ENCODE measurements around the gene TMEM101.

DNA sequence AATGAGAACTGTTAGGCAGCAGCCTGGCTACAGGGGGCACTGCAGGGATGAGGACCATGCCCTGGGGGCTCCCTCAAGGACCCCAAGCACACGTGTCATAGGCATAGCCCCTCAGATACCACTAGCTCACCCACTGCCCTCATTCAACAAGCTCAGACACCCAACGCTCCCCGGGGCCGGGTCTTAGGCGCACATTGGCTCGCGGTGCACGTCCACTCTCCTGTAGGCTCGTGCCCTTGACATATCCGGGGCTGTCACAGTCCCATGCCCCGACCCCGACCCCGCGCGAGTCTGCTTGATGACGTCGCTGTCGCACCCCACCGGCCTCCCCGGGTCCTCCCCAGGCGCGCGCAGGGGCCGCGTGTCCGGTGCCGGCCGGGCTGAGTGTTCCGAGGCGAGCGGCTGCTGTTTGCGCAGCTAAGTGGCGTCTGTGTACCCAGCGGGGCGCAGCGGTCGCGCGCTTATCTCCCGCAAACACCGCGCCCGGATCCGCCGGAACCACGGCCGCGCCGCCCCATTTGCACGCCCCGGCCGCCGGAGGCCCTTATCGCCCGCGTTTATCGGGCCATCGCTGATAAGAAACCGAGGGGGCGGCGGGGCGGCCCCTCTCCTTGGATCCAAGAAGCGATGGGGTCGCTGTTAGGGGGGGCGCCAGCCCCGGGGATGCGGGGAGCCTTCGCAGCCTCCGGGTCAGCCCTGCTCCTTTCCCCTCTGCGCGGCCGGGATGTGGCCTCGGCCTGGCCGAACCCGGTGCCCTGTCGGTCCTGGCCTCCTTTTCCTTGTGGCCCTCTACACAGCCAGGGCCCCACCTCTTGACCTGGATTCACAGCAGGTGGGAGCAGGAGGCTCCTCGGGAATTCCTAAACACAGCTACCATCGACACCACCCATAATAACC lies 31.0 kb downstream of the TMEM101 start:
- TF ChIP-seq EZH2 (IDR thresholded peaks at IDR 0.05; ENCODE audit: low read length, missing control alignments): peak; percentile 81
- TF ChIP-seq, protein P1, sequence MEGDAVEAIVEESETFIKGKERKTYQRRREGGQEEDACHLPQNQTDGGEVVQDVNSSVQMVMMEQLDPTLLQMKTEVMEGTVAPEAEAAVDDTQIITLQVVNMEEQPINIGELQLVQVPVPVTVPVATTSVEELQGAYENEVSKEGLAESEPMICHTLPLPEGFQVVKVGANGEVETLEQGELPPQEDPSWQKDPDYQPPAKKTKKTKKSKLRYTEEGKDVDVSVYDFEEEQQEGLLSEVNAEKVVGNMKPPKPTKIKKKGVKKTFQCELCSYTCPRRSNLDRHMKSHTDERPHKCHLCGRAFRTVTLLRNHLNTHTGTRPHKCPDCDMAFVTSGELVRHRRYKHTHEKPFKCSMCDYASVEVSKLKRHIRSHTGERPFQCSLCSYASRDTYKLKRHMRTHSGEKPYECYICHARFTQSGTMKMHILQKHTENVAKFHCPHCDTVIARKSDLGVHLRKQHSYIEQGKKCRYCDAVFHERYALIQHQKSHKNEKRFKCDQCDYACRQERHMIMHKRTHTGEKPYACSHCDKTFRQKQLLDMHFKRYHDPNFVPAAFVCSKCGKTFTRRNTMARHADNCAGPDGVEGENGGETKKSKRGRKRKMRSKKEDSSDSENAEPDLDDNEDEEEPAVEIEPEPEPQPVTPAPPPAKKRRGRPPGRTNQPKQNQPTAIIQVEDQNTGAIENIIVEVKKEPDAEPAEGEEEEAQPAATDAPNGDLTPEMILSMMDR (conservative IDR thresholded peaks at IDR 0.05 in 1 of 2, IDR thresholded peaks at IDR 0.05 in 1 of 2; ENCODE audit: low read depth in 1 of 2, low read length in 2 of 2): peak; percentile 12 to 53

Measured in fibroblast of lung (primary cell).